ENCODE results near the gene NRAP.

Gene NRAP

DNA sequence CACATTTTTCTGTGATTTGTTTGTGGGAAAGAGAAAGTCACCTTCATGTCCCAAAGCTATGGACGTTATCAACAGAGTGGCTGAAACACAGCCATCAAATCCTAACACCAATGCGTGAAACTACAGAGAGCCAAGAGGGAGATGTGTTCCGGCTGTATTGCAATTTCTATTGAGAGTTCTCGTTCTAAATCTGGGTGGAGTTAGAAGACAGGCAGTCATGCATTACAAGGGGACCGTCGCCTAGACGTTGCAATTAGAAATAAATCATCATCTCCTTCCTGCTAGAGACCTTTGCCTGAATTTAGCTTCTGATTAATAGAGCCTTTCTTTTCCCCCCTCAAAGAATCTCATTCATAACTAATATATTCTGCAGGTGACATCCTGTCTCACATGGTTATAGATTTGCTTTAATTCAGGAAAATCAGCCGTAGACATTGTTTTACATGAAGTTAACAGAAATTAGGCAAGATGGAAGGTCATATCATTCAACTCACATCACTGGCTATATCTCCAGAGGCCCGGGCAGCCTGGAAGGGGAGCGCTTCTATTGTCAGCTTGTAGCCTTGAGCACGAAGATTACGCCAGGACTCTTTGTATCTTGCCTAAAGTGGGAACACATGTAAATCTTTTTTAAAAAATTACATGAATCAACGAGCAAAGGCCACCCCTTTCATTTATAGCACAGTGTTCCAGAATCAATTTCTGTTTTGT lies 58.4 kb downstream of the NRAP start:
- no peak for FAIRE-seq

DNA sequence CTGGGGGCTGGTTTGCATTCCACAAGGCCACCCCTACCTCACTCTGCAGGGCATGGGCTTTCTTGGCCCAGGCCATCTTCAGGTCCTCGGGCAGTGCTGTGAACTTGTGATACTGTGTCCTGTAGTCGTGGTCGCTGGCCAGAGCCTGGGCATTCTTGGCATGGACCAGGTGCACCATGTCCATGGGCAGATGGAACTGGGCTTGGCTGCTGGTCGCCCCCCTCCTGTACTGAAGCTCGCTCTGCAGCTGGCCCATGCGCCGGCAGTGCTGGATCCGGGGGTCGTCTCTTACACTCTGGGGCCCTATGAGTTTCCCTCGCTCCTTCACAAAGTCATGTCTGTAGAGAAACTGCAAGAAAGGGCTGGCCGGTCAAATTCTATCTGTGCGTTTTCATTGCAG lies 59.3 kb downstream of the NRAP start:
- FAIRE-seq: no peak

DNA sequence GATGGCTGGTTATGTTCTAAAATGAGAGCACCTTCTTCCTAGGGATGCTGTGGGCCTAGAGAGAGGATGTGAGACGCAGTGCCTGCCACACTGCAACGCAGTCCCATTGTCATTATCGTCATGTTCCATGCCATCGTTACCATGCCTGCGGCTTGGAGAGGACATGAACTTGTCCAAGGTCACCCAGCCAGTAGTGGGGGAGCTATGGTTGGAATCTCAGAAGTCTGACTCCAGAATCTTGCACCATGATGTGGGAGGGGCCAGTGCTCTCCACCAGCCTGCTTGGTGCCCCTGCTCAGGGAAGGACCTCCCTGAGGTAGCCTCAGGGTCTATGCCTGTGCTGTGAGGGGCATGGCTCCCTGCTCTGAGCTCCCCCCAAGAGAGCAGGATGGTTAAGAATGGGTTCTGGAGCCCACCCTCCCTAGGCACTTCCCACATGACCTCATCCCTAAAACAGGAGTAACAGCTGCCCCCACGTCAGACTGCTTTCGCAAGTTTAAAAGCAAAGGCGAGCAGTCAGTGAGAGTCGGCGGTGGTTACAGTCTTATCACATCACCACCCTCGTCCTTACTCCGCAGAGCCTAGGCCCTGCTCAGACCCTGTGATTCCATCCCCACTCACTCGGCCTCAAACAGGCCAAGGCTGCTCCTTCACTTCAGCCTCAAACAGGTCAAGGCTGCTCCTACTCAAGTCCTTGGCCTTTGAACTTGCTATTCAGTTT lies 60.6 kb downstream of the NRAP start:
- no peak for FAIRE-seq

DNA sequence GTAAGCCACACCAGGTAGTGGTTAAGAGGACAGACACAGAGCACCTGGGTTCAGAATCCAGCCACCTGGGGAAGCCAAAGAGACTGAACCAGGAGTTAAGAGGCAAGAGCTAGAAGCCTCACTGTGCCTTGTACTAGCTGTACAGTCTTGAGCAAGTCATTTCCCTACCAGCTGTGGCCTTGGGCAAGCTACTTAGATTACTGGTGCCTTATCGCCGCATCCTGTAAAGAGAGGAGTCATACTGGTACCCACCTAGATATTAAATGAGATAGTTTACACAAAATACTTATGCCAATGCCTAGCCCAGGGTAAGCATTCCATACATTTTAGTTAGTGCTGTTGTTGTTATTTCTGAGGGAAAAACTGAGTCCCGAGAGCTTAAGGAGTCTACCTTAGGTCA lies 63.3 kb downstream of the NRAP start:
- FAIRE-seq: no peak

DNA sequence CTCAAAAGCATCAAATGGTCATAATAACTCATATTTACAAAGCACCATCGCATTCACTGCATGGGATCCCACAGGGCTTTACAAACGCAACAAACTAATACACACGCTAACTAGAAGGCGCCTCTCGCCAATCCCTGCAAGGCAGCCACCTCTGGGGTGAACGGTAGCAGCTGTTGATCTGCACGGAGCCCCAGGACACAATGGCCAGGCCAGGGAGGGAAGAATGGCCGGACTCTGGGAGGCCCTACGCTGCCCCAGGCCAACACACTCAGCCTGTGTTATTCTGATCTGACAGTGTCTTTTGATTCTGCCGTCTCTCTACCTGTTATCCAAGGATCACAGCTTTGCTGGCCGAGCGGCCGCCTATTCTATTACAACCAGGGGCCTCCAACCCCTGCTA lies 69.2 kb downstream of the NRAP start:
- FAIRE-seq: no peak

DNA sequence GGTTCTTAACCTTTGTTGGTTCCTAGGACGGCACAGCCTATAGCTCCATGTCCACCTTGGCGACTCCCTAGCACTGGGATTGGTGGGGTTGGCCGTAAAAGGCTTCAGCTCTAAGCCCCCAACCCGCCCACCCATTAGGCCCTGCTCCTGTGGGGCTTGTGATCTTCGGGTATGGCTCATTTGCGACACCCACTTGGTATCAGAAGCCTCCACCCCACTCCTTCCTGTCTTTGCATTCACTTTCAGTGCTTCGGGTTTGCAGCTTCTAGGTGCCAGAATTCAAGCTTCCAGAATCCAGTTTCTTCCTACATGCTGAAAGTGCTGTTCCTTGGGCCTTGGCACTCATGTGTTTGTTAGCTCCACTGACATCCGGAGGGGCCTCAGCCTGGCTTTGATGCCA lies 71.5 kb downstream of the NRAP start:
- FAIRE-seq: no peak

DNA sequence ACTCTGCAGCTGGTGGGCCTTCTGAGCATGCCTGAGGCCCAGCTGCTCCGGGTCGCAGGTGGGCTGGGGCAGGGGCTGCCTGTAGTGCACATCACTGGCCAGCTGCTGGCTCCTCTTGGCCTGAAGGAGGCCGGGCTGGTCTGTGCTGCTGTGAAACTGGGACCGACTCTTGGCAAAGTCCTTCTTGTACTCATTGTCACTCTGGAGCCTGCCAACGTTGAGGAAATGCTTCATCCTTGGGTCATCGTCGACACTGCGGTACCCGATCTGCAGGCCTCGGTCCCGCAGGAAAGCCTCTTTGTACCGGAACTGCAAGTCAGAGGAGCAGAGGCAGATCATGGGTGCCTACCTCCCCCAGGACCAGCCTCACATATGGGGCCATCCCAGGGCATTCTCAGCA lies 73.3 kb downstream of the NRAP start:
- no peak for FAIRE-seq

DNA sequence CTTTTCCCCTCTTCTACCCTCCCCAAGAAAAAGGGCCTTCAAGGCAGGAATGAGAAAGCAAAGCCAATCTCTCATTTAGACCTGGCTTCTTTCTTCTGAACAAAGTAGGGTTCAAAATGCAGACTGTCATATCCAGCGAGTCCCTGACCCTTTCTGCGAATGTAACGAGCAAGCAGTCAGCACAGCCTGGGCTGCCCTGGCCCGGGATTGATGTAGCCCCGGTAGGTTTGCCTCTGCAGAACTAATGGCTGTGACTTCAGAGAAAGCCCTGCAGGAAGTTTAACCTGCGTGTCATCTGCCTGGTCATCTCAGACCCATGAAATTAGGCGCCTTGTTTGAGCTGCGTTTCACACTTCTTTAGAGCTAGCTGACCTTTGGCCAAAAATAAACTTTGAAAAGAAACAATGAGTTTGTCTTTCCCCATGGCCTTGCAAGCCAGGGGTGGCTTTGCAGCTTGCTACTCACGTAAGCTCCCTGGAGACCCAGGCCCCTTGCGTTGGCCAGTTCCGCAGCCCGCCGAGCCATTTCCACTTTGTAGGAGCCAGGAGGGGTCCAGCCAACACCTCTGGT lies 74.6 kb downstream of the NRAP start:
- FAIRE-seq: no peak

DNA sequence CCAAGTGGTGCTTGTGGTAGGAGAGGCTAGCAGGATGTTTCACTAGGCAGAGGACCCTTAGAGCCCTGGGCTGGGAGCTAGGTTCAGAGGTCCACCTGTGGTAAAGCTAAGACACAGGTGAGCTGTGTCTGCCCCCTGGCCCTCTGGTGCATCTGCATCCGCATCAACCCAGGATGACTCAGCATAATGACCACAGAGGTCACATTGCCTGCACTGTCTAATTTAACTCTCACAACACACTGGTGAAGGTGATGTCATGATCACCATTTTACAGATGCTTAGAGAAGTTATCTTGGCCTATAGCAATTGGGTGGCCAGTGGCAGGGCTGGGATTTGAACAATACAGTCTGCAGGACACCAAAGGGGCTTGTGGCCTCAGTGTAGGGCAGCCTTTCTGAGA lies 77.9 kb downstream of the NRAP start:
- FAIRE-seq: no peak

DNA sequence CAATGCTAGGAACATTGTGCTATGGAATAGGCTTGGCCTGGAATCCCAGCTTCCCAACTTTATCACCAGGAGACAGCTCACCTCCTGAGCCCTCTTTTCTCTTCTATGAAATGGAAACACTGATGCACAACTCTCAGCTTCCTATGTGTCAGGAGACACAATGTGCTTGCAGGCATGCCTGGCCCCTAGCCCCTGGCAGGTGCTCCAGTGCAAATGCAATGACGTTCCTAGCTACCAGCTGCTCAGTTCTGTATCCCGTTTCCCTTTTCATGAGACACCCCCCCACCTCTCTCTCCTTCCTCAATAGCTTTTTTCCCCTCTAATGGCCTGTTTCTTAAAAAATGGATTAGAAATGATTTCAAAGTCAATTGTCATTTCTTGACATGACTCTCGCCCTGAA lies 80.3 kb downstream of the NRAP start:
- FAIRE-seq: no peak

DNA sequence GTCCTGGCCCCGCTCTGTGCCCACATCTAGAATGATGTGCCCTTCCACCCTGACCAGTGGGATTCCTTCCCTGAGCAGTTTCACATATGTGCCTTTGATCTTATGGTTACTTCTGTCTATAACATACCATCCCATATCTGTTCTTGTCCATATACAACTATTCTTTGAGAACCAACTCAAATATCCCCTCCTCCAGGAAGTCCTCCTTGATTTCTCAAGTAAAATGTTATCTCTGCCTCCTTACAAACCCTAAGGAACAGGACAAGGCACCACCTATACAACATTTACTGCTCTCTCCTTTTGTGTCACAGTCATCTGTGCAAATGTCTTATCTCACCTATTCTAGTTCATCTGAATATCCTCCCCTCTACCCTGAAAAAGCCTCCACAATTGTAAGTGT lies 82.7 kb downstream of the NRAP start:
- FAIRE-seq: no peak

DNA sequence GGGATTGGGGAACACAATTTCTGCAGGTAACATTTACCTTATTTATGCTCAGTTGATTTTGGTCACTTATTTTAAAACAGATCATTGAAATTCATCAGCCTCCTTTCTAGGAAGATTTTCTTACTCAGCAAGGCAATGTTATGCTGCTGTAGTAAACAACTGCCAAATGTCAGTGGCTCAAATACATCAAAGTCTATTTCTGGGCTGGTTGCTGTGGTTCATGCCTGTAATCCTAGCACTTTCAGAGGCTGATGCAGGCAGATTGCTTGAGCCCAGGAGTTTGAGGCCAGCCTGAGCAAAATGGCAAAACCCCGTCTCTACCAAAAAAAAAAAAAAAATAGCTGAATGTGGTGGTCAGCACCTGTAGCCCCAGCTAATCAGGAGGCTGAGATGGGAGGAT lies 85.1 kb downstream of the NRAP start:
- no peak for FAIRE-seq

DNA sequence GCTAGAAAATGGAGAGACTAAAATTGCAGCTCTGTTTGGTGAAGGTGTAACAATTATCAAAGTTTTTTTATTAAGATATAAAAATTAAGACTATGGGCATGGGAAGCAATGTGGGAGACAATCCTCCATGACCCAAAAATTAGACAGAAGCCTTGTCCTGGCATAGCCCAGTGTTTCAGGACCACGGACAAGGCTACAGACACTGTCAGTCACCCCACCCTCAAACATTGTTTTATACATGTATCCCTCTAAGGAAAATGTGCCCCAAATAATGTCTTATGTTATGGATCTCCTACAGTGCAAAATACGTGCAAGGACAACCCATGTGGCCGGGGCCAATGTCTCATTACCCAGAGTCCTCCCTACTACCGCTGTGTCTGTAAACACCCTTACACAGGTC lies 87.0 kb downstream of the NRAP start:
- no peak for FAIRE-seq

DNA sequence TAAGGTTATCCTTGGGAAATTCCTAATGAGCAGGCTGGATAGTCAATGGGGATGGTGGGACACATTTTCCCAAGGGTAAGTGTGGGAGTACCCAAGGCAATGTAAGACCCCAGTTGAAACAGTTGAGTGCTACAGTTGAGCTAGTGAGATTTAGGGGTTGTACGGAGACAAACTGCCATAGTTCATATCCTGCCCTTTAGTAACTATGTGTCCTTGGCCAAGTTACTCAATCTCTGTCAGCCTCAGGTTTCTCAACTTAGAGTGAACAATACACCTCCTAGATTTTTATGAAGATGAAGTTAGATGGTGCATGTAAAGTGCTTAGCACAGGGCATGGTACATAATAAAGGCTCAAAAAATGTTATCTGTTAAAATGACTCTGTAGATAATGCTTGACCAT lies 90.5 kb downstream of the NRAP start:
- no peak for FAIRE-seq

DNA sequence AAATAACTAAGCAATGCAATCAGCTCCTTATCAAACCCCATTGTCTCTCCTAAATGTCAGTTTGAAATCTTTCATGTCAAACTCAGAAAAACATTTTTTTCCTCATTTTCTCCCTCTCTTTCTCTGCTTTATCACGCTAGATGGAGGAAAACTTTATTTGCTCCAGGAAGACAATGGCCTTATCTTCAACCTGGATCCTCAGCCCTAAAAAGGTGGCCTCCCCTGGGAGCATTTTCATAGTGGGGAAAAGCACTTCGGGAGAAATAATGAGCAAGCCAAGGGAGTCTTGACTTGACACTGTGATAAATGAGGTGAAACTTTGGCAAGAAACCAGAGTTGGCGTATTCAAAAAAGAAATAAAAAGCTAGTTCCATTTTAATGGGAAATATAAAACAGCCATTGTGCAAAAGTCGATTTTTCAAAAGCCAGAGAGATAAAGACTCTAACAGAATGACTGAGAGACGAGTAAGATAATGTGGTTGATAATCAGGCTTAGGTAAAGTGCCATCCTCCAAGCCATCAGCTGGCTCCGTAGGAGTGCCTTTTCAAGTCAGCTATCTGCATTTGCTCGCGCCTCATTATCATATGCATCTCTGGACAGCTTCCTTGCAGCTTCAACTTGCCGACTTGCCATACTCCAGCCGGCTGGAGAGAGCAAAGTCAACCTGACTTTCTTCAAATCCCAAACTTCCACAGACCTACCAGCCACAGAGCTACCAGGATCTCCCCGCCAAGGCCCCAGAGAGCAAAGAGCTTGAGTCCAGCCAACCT lies 91.1 kb downstream of the NRAP start:
- no peak for FAIRE-seq

DNA sequence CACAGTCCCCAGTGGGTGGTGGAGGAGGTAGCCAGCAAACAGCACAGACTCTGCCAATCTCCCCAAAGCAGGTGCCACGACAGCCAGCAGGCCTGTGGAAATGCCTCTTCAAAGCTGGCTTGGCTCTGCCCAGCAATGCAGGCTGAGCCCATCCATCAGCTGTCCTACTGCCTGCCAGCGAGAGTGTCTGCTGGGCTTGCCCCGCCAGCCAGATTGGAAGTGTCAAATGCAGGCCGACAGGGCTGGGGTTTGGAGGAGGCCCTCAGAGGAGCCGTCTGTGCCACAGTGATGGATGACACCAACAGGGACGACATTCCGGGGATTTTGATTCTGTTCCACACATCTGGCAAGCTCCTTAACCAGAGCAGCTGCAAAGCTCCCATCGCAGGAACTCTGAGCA lies 94.3 kb downstream of the NRAP start:
- no peak for FAIRE-seq

DNA sequence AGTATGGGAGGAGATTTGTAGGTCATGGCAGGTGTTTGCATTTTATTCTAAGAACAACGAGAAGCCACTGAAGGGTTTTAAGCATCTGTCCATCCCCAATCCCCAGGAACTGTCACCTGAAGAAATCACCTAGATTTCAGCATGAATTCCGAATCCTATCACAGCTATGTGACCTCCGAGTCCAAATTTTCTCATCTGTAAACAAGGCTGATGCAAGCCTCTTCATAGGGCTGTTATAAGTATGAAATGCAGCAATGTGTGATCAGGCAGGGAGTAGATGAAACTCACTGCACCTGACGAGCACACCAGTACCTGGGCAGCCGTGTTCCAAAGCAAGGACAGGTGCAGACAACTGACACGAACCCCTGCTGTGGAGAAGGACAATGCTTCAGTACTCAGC lies 97.0 kb downstream of the NRAP start:
- FAIRE-seq: no peak

DNA sequence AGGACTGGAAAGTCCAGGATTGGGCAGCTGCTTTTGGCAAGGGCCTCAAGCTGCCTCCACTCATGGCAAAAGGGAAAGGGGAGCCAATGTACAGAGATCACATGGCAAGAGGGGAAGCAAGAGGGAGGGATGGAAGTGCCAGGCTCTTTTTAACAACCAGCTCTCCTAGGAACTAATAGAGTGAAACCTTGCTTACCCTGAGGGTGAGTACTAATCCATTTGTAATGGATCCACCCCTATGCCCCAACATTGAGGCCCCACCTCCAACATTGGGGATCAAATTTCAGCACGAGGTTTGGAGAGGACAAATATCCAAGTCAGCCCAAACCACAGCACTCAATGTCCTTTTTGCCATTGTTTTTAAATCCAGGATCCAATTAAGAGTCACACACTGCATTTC lies 98.5 kb downstream of the NRAP start:
- FAIRE-seq: no peak

DNA sequence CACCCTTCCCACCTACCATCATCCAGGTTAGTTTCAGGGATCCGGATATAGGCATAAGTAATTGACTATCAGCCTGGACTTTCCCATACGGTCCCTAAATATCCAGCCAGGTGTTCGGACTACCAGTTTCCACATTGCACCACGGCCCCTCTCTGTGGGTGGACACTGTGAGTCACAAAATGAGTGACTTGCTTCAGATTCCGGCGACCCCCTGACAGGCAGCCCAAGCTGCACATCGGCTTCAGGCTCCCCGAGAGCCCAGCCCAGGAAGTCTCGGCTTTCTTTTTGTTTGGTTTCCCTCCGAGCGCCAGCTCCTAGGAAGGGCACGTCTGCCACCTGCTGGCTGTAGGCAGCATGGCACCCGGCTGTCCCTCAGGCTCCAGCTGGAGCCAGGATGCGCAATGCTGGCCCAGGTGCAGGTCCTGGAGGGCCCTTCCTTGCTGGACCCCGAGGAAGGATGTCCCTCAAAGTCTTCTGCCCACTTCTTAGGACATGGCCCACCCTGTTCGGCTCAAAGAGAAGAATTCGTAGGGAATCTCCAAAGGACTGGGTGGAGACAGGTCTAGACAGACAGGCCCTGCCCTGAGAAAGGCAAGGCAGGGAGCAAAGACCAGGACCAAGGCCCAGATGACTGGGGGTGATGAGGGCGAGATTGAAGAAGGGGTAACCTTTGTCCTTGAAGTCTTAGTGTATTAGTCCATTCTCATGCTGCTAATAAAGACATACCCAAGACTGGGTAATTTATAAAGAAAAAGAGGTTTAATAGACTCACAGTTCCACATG lies 100.3 kb downstream of the NRAP start:
- FAIRE-seq: no peak

DNA sequence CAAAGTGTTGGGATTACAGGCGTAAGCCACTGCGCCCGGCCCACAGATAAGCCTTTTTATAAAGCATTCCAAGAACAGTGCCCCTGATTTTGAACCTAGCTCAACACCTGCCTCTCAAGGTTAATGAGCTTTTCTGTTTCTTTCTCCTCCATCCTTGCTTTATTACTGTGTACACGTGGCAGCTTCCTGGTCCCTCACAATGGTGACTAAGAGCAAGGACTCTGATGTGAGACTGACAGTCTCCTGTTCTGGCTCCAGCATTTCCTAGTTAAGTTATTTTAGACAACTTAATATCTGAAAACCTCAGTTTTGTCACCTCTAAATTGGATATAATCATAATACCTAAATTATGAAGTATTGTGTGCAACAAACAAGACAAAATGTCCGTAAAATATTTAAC lies 101.1 kb downstream of the NRAP start:
- no peak for FAIRE-seq

DNA sequence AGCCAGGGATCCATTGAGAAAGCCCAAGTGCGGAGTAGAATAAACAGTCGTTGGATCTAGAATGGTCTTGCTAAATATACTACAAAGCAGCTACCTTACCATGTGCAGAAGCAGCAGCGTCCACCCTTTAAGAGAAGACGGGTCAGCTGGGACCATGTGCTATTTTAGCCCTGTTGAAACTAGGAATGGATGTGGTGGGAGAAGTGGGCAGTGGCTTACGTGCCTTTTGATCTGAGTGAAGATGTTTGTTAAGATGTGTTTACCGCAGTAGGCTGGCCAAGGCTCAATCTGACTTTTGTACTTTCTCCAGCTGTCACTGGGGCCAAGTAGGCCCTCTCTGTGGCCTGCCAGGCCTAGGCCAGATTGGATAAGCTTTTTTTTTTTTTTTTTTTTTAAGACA lies 101.8 kb downstream of the NRAP start:
- no peak for FAIRE-seq

DNA sequence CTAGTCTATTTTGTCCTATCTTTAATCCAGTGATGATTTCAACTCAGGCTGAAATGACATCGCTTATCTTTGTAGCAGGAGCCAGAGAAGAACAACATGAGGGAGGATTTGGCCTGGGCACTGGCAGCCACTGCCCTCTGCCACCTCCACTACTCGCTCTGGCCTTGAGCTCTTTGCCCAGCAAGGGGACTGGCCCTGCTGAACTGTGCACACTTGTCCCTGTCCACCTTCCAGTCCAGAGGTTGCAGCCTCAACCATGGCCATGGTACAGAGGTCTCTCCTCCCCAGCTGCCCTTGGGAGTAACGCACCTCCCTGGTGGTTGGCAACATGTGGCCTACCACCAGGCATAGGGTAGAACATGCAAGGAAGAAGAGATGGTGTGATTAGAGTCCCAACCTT lies 102.6 kb downstream of the NRAP start:
- no peak for FAIRE-seq

DNA sequence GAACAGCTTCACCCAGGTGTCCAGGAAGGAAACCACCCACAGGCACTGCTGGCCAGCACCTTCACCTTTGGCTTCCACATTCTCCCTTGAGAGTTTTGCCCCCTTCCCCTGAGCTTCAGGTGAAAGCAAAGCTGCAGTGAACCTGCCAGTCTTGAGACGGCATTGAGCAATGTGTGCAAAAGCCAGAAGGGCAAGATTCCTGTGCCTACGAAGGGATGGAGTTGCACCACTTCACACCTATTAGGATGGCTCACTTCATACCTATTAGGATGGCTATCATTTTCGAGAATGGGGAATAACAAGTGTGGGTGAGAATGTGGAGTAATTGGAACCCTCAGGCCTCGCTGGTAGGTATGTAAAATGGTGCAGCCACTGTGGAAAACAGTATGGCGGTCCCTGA lies 103.8 kb downstream of the NRAP start:
- FAIRE-seq: no peak
